Epithelial cell of alveolus of lung (primary cell): ENCODE measurements around the gene SLC17A5. TPM values are rescaled to one million over a fixed set of nuclear protein-coding genes. Genes with fewer than 3 reads are reported as not detected.

Experiments
- total RNA-seq: library from RNA; depleted of rRNA; stranded (reverse); fragments of >200 nt; gene quantifications from 2 replicates; pipeline ENCODE4 v1.2.1, GENCODE V29; 2015

The SLC17A5 gene, protein sequence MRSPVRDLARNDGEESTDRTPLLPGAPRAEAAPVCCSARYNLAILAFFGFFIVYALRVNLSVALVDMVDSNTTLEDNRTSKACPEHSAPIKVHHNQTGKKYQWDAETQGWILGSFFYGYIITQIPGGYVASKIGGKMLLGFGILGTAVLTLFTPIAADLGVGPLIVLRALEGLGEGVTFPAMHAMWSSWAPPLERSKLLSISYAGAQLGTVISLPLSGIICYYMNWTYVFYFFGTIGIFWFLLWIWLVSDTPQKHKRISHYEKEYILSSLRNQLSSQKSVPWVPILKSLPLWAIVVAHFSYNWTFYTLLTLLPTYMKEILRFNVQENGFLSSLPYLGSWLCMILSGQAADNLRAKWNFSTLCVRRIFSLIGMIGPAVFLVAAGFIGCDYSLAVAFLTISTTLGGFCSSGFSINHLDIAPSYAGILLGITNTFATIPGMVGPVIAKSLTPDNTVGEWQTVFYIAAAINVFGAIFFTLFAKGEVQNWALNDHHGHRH
- 16.0 and 21.2 TPM in 2 replicates for total RNA-seq

DNA sequence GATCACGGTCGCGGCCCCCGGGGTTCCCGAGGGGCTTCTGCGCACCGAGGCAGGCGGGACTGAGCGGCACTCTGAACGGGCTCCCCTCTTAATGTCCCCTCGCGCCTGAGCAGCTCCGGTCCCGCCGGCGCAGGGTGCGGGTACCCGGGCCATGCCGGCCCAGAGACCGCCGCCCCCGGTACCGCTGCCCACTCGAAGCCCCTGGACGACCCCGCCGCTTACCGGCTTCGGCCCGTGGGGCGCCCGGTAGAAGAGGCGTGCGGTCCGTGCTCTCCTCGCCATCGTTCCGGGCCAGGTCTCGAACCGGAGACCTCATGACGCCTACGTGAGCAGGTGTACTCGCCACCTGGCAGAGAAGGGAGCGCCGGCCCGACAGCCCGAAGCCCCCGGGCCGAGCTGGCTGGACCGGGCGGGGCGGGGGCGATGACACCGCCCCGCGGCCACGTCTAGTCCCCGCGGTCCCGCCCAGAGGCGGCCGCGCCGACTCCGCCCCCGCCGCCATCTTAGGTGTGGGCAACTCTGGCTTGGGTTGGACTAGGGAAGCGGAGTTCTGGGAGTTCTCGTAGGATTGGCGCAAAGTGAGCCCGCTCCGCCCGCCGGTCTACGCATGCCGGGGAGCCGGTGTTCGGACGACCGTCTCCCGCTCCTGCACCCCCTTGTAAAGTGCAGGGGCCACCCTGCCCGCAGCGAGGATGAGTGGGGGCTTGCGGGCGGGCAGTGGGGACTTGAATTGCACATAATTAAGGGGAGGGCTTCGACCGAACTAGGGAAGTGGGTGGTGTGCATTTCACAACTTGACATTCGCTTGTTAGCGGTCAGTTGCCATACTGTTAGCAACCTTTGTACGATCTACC is at the start of gene SLC17A5:
Gene SLC17A5, minus strand, starts transcription at position 422 of the 854 bp plus-strand sequence. Its CDS starts 106 bp downstream, at position 316.

DNA sequence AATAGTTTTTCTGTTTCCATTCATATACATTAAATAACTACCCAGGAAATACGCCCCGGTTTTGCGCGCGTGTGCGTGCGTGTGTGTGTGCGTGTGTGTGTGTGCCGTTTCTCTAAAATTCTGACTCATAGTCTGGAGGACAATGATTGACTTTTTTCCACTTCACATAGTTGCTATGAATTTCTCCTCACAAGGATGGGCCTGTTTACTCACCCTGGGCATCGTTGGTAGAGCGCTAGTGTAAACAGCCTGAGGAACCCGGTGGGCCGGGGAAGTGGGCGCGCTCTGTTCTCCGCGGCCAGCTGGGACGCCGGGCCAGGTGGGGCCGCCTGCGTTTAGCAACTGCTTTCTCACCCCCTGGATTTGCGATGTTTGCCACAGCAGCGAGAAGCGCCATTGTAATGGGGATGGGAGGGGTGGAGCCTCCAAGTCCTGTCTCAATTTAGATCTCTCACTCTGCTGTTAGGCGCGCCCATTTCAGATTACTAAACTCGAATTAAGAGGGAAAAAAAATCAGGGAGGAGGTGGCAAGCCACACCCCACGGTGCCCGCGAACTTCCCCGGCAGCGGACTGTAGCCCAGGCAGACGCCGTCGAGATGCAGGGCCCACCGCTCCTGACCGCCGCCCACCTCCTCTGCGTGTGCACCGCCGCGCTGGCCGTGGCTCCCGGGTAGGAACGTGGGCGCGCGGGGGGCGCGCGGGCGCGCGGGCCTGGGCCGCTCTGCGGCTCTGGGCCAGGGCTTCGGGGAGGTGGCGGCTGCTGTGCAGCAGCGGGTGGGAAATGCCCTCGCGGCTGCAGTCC is 42.0 kb upstream of the SLC17A5 start, which contains the start of gene CD109:
Gene CD109, plus strand, starts transcription at position 585 of the 803 bp plus-strand sequence. Its CDS starts 13 bp downstream, at position 598.

Other genes with a start within 250 kb of the SLC17A5 start
- 7.1 and 8.7 TPM in 2 replicates for gene CGAS, start 201.7 kb downstream of the SLC17A5 start, total RNA-seq
- gene MTO1, start 192.3 kb downstream of the SLC17A5 start, total RNA-seq = 18.2 and 20.9 TPM in 2 replicates
- 14,163 and 20,877 TPM in 2 replicates for gene EEF1A1, start 133.0 kb downstream of the SLC17A5 start, total RNA-seq
- gene CD109, start 42.2 kb upstream of the SLC17A5 start, total RNA-seq = 14.1 and 34.9 TPM in 2 replicates